HG03469 (cell line): ENCODE data around the gene PGC.

Experiments used
- ATAC-seq: cut with Tn5 transposase; IDR thresholded peaks from one replicate; pipeline ENCODE4 v1.9.1; 2021; ENCODE audit warnings: mild to moderate bottlenecking, moderate library complexity, moderate number of reproducible peaks; ENCODE audit not compliant: unreplicated experiment

The PGC gene

DNA sequence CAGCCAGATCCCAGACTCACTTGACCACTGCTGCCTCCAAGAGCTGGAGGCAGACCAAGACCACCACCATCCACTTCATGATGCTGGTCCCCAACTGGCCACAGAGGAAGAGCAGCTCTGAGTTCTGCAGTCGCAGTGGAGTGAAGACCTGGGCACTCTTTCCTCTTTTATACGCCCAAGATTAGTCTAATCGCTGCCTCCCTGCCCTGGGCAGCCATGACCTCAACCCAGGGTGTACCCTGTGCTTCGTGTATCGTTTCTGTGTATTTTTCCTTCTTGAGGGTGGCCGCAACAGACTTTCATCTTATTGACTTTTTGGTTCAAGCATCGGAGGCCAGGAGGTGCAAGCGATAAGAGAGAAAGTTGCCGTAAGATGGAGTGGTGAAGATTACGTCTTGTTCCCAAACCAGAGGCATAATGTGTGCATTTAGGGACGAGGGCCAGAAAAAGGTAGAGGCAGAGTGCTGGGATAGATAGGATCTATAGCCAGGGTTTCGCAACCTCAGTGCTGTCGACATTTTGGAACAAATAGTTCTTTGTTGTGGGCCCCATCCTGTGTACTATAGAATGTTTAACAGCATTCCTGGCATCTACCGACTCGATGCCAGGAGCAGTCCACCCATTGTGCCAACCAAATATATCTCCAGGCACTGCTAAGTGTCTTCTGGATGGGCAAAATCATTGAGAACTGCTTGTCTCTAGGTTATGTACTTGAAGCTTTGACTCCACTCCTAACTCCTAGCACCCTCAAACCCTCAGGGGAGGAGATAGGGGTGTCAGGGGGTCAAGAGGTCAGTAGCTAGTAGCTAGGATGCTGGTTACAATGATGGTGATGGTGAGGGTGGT, at the start of gene PGC:
Gene PGC, minus strand, starts transcription at position 142 of the 846 bp plus-strand sequence. Its CDS starts 63 bp downstream, at position 79.
- ATAC-seq, result no peak

DNA sequence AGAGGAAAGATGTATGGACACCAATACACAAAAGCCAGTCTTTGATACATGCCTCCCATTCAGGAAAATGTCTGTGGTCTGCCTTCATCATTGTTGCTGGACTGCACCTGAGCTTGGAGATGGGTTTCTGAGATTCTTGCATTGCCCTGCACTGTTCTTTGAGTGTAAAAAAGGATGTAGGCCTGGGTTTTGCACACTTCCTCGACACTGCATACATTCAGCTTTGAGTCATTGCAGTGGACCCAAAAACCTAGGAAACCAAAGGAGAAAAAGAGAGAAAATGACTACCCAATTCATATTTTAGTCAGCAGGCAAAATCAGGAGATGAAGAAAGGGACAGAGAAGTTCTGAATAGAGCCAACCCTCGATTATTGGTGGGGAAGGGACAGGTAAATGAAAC, 49.3 kb upstream of the PGC start:
- no peak for ATAC-seq

DNA sequence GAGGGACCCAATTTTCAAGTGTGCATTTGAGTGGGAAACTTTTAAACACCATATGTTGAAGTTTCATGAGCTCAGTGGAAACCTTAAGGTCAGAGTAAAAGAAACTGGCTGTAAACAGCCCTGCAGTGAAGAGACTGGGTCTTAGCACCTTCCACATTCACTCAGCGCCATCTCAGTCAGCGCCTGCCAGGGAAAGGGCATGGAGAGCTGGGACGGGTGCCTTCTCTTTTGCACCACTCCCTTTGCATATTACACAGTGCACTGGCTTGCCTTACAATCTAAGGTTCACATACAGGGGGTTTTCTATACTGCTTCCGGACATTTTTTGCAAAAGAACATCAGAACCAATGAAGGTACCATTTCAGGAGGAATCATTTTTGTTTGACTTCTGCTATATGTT, 44.8 kb upstream of the PGC start:
- no peak for ATAC-seq

DNA sequence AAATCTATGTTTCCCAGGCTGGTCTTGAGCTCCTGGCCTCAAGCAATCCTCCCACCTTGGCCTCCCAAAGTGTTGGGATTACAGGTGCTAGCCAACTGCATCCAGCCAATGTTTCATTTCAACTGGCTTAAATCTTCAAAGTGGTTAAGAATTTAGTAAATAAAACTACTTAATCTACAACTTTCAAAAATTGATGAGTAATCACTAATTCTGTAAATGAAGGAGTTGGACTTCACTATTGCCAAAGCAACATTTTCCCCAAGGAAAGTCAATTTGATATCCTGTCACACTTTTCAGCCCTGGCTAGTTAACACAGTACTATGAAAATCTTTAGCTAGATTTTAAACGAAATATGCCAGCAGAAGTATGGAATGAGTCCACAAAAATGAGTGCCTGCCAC, 44.1 kb upstream of the PGC start:
- ATAC-seq, result no peak

DNA sequence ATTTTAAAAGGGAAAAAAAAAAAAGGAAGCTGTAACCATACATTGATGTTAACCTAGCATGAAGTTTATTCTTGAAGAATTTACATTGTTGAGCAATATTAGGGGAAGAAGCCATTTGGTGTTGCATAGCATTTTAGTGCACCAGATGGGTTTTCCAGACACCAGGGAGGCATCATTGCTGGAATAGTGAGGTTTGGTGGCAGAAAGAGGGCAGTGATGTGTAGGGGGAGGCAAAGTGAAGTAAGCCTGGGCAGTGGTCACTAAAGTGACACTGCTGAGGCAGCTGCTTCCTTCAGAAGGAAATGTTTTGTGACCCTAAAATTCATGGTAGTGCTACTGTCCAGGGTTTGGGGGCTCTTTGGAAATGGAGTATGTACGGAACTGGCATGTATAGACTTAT, 42.8 kb upstream of the PGC start:
- ATAC-seq, result no peak

DNA sequence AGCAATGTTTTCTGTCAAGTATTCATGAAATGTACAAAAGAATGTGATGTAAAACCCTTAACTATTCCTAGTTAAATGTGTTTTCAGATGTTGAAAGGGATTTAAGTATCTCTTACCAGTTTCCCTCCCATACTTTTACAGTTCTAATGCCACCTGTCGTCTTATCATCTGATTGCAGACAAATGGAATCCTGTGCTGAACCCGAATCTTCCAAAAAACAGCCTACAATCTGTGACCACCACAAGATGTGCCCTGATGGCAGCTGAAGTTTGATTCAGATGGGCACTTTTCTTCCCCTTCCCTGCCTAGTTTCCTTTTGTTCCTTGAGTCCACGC, 42.2 kb upstream of the PGC start:
- ATAC-seq, result no peak

DNA sequence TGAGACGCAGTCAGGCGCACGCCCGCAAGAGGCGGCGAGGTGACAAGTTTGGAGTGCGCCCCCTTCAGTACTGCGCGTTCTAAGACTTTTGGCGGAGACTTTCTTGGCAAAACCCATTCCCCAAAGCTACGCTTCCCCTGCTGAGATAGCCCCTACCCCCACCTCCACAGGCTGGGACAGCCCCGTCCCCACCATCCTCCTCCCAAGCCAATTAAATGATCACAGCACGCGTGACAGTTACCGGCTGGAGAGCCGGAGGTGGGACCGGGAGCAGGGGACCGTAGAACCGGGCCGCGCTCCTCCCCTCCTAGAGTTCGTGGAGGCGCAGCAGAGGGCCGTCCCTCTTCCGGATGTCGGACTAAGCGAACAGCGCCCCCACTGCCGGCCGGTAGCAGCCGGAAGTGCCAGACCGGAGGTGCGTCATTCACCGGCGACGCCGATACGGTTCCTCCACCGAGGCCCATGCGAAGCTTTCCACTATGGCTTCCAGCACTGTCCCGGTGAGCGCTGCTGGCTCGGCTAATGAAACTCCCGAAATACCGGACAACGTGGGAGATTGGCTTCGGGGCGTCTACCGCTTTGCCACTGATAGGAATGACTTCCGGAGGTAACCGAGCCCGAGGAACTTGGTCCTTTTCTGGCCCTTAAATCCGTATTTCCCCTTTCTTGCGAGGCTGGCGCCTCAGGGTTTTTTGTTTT, 40.2 kb upstream of the PGC start, which contains the start of gene TOMM6:
Gene TOMM6, plus strand, starts transcription at position 476 of the 699 bp plus-strand sequence. Its CDS starts 4 bp downstream, at position 480.
- peak; percentile 66 for ATAC-seq

DNA sequence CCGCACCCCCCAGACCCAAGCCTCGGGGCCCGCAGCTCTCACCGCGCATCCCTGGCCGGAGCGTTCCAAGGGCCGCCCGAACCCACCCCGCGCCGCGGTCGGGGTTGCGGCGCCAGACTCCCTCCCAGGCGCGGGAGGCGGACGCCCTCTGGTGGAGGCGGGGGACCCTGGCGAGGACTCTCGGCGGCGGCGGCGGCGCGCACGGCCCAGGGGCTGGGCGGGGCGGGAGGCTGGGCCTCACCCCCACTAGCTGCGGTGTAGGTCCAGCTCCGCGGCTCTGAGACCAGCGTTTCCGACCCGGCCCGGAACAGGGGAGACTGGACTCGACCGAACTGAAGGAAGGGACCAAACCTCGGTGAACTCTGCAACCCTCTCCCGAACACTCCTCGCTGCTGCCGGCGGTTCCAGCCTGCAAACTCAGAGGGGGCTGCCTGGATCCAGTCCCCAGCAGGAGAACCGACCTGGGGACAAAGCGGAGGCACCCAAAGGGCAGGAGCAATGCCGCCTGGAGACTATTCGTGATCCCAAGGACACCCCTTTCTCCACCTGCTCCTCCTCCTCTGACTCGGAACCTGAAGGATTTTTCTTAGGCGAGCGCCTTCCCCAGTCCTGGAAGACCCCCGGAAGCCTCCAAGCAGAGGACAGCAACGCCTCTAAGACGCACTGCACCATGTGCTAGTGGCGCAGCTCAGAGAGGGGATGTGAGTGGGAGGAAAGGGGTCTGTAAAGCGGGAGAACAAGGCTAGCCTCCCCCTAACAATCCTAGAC, 39.4 kb upstream of the PGC start:
- no peak for ATAC-seq

DNA sequence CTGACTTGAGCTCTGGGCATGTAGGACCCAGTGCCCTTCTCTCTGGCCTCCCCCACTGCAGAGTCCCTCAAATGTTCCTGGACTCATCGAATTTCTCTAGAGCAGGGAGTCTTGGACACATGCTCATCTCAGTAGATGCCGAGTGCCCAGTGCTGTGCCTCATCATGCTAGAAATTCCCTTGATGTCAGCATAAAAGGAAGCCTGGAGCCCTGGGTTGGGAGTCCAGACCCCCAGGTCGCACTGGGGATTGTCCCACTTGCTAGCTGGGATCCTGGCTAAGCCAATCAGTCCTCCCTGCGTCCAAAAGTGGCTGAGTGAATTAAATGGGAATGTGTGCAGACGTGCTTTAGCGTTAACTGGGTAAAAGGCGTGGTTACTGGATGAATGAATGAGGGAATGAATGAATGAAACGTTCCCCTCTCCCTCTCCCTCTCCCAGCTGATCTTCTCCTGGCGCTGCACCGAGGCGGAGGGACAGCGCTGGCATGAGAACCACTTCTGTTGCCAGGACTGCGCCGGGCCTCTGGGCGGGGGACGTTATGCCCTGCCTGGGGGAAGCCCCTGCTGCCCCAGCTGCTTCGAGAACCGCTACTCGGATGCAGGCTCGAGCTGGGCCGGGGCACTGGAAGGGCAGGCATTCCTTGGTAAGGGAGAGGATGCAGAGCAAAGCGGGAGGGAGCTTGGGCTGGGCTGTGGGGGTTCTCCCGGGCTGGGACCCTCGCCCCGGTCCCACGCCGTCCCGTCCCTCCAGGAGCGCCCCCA, 38.7 kb upstream of the PGC start:
- ATAC-seq, result no peak

DNA sequence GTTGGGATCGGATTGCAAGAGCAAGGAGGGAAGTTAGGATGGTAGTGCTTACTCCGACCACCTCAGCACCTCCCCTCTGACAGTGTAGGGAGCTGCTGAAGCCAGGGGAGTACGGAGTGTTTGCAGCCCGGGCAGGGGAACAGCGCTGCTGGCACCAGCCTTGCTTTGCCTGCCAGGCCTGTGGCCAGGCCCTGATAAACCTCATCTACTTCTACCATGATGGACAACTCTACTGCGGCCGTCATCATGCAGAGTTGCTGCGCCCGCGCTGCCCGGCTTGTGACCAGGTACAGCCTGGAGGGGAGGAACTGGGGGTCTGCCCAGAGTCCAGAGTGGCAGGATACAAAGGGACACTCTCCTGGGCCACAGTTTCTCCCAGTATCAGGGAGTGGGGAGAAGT, 38.1 kb upstream of the PGC start:
- ATAC-seq, result no peak

DNA sequence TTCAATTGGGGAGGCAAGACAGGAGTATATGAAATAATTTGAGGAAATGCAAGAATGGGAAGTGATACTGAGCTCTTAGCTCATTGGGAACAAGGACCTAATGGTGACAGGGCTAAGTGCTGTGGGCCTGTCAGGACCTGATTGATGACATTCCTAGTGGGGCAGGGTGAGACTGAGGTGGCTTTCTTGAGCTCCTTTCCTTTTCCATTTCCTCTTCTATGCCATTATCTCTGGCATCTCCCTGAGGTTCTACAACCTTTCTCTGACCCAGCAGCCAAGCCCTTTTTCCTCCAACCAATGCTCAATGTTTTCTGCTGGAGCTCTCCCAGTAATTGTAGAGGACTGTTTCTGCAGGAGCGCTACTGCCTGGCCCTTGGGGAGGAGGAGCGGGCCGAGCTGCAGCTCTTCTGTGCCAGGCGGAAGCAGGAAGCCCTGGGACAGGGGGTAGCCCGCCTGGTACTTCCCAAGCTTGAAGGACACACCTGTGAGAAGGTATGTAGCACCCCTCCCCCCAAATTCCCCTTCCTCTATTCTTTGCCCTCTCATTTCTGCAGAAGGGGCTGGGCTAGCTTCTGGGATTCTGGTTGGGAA, 37.5 kb upstream of the PGC start:
- no peak for ATAC-seq

DNA sequence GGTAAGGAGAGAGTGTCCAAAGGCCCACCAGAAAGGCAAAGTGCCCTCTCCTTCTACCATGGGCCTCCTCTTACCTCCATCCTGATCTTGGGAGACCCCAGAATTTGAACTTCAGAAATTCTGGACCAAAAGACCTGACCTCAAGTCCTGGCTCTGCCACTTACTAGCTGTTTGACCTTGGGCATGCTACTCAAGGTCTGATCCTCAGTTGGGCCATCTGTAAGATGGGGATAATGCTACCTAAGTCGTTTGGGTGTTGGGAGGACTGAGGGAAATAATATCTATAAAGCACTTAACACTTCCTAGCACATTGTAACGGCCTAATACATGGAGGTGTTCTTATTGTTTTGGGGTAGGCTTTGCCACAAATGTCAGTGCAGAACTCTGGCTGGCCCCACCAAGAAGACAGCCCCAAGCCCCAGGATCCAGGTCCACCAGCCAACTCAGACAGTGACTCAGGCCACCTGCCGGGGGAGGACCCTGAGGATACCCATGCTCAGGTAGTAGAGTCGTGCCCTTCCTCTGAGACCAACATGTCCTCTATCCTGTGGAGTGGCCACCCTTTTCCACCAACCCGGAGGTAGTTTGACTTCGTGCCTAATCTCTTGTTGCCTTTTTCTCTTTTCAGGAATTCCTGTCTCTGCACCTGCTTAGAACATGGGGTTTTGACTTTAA, 36.0 kb upstream of the PGC start:
- no peak for ATAC-seq

DNA sequence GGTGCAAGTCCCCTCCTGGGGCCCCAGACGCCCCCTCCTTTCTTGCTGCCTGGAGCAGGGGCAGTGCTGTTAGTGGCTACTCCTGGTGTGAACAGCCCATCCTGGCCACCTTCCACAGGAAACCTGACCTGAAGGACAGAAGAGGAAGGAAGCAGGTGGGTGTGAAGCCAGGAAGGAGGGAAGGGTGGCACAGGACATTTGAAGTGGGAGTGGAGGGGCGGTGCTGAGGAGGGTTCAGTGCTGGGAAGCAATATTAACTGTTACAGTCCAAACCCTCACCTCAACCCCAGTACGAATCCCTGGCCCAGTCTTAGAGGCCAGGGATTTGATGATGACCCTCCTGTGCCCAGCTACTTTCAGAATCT, 34.2 kb upstream of the PGC start:
- no peak for ATAC-seq

DNA sequence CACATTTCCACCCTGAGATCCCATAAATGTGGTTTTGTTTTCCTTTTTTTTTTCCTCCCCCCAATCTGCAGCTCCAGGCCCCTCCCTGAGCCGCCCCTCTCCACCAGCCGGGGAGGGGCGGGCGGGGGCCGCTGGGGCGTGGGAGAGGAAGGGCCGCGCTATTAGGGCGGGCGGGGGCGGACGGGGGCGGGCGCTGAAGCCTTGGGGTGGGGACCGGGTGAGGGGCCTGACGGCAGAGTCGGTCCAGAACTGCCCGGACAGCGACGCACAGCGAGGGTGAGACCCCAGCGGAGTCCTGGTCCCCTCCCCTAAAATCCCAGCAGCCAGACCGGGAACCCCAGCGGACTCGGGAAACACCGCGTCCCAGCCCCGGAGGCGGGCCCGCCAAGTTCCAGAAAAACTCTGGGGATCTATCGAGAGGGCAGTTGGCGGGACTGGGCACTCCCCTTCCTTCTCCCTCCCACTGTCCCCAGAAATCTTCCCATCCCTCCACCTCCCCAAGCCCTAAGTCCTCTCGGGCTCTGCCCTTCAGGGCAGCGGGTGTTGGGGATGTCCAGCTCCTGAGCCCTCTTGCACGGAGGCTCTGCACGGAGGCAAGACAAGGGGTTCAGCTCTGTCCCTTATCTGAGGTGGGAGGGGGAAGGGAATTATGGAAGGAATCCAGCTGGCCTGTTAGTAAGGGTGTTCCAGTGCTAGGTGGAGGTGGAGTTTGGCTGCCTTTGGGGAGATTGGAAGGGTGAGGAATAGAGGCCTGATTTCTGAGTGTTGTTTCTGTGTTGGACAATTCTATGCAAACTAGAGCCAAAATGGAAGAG, 33.6 kb upstream of the PGC start, which contains the start of gene PRICKLE4:
Gene PRICKLE4, plus strand, starts transcription at position 232 of the 815 bp plus-strand sequence. CDS start 2,692 bp downstream, outside the sequence.
- ATAC-seq, result no peak

DNA sequence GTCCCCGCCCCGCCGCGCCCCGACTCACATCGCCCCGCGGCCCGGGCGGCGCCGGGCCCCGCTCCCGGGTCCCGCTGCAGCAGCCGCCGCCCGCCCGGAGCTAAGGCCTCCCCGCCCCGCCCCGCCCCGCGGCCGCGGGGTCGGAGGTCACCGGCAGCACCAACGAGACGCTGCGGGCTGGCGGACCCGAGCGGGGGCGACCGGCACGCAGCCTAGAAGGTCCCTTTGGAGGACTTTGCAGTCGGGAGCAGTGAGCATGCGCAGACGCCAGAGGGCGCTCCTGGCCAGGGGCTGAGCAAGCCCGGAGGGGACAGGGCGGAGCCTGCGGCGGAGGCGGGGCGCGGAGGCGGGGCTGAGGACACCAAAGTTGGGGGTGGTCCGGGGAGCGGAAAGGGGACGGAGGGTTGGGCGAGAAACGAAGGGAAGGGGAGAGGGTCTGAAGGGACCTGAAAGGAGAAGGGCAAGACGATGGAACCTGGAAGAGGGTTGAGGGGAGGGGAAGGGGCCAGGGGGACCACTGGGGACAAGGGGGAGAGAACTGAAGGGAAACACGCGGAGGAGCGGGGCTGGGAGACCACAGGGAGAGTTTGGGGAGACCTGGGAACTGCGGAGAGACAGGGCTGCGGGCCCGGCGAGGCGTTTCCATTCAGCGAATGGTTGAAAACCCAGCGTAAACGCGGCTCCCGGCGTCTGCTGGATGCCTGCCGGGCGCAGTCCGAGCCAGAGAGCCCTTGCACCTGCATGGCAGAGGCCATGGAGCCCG, 32.8 kb upstream of the PGC start, which contains the start of gene FRS3:
Gene FRS3, minus strand, starts transcription at position 113 of the 763 bp plus-strand sequence. CDS start 2,913 bp downstream, outside the sequence.
- peak; percentile 91 for ATAC-seq

DNA sequence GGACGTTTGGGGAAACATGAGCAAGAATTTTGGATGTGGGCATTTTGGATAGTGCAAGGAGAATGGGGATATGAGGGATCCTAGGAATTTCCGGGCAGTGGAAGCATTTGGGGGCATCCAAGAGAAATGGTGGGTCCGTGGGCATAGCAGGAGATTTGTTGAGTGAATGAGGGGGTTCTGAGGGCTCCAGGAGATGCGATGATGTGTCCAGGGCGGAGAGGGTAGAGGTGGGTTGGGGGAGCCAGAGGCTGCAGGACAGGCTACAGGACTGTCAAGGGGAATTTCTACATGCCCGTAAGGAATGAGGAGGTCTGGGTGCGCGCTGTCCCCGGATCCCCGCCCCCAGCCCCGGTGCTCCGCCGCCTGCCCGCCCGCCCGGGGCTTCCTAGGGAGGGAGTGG, 32.1 kb upstream of the PGC start:
- no peak for ATAC-seq

DNA sequence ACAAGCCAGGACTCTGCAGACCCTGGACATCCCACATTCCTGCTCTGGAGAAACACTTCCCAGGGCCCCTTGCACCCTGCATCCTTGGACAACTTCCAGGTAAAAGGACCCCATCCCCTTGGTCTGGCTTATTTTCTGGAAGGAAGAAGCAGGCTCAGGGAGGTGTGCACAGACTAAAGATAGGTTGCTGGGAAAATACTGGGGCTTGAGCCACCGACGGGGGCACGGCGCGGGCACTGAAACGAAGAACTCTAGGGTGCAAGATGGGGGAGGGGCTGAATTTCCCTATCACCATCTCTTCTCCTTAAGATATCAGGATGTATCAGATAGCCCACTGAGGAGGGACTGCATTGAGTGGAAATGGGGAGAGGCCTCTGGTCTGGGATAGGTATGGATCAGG, 31.7 kb upstream of the PGC start:
- no peak for ATAC-seq
